Calu3 (cell line): ENCODE measurements around the gene CDKN2AIPNL. TPM values are rescaled to one million over a fixed set of nuclear protein-coding genes. Genes with fewer than 3 reads are reported as not detected.

Source experiments
- BruUV-seq: library from RNA; stranded (reverse); fragments of 400-500 nt; replicated peaks from 2 replicates; lab custom pipeline; 2021; lab: Mats Ljungman, UMichigan
- CTCF ChIA-PET: fragments of 300-600 bp; sonication (Branson Sonifier 250); formaldehyde crosslinking; loops from one replicate; lab custom pipeline; 2022; ENCODE audit warnings: antibody characterized with exemption; lab: Charles Lee
- DNase-seq: peaks from one replicate; pipeline ENCODE4 v3.0.0; 2022
- H3K27ac Mint-ChIP-seq: one replicate; pipeline ENCODE4 v1.8.0; 2022; ENCODE audit warnings: mixed read lengths; ENCODE audit not compliant: unreplicated experiment
- H3K27me3 Mint-ChIP-seq: one replicate; pipeline ENCODE4 v1.8.0; 2022; ENCODE audit warnings: mixed read lengths; ENCODE audit not compliant: unreplicated experiment
- H3K36me3 Mint-ChIP-seq: one replicate; pipeline ENCODE4 v1.8.0; 2022; ENCODE audit warnings: mild to moderate bottlenecking, moderate library complexity, mixed read lengths; ENCODE audit not compliant: insufficient read depth, unreplicated experiment
- H3K4me1 Mint-ChIP-seq: one replicate; pipeline ENCODE4 v1.8.0; 2022; ENCODE audit warnings: mild to moderate bottlenecking, low read depth, mixed read lengths; ENCODE audit not compliant: unreplicated experiment
- H3K4me3 Mint-ChIP-seq: one replicate; pipeline ENCODE4 v1.8.0; 2022; ENCODE audit warnings: mild to moderate bottlenecking, low read depth, moderate library complexity, mixed read lengths; ENCODE audit not compliant: unreplicated experiment
- H3K9me3 Mint-ChIP-seq: one replicate; pipeline ENCODE4 v1.8.0; 2022; ENCODE audit warnings: low read depth, mixed read lengths; ENCODE audit not compliant: unreplicated experiment
- CTCF ChIP-seq: fragments of 200-600 bp; IDR thresholded peaks from one replicate; pipeline ENCODE4 v1.8.0; 2022; ENCODE audit warnings: antibody characterized with exemption; ENCODE audit not compliant: unreplicated experiment
- intact Hi-C: fragments of 100-400 bp; cut with micrococcal nuclease; formaldehyde crosslinking; loops from one replicate; pipeline ENCODE4 v1.10.0; 2022; ENCODE audit not compliant: unreplicated experiment
- total RNA-seq: library from RNA; stranded (reverse); gene quantifications from 2 replicates; pipeline ENCODE4 v1.2.3, GENCODE V29; 2022

CDKN2AIPNL gene
- total RNA-seq, 1 experiment from 2014 or later: 51.6 TPM

- DNase-seq: no peak
- CTCF ChIA-PET: no interaction called here
- H3K27ac Mint-ChIP-seq: no peak overlapping the region
- no peaks in the 10 kb centered on the region for H3K9me3 Mint-ChIP-seq
- no peaks in the 10 kb centered on the region for H3K36me3 Mint-ChIP-seq
- H3K4me1 Mint-ChIP-seq: no peaks in the 10 kb centered on the region
- H3K27me3 Mint-ChIP-seq: no peaks in the 10 kb centered on the region
- no peak overlapping the region for H3K4me3 Mint-ChIP-seq
- intact Hi-C loops: no loop called here
- TF ChIP-seq CTCF: no peak
- no TSS peak for BruUV-seq
Observed at GRCh38 chr5:134453016-134453415, 41.3 kb upstream of the CDKN2AIPNL start.

- BruUV-seq: no TSS peak
- intact Hi-C loops: no loop called here
- H3K9me3 Mint-ChIP-seq: no peaks in the 10 kb centered on the region
- H3K27ac Mint-ChIP-seq: no peak overlapping the region
- H3K4me3 Mint-ChIP-seq: no peak overlapping the region
- H3K36me3 Mint-ChIP-seq: no peaks in the 10 kb centered on the region
- H3K4me1 Mint-ChIP-seq: peaks cover 2% of the 10 kb centered on the region
- DNase-seq: peak; percentile 66
- CTCF ChIA-PET: interaction anchor here (0.6 to 1.5 kb wide), 5 partner anchors 14 to 54 kb away, joined by 3 to 10 read pairs (median 3); partner anchors contain the start of gene CDKN2AIPNL
- TF ChIP-seq CTCF: no peak
- no peaks in the 10 kb centered on the region for H3K27me3 Mint-ChIP-seq
Observed at GRCh38 chr5:134451936-134452505, 40.3 kb upstream of the CDKN2AIPNL start.

- no peaks in the 10 kb centered on the region for H3K9me3 Mint-ChIP-seq
- DNase-seq: no peak
- CTCF ChIA-PET: interaction anchor here (0.6 to 1.5 kb wide), 5 partner anchors 15 to 55 kb away, joined by 3 to 10 read pairs (median 3); partner anchors contain the start of gene CDKN2AIPNL
Observed at GRCh38 chr5:134451225-134451935, 39.7 kb upstream of the CDKN2AIPNL start.

GRCh38 chr5:134450374-134450773 lies 38.7 kb upstream of the CDKN2AIPNL start:
- CTCF ChIA-PET: no interaction called here
- intact Hi-C loops: no loop called here
- Mint-ChIP-seq H3K27ac (no peak overlapping the region), H3K9me3 (no peaks in the 10 kb centered on the region), H3K27me3 (no peaks in the 10 kb centered on the region), H3K4me3 (no peak overlapping the region), H3K36me3 (no peaks in the 10 kb centered on the region), H3K4me1 (peaks cover 7% of the 10 kb centered on the region)
- no TSS peak for BruUV-seq
- DNase-seq: no peak
- no peak for TF ChIP-seq CTCF

More at GRCh38 chr5:134451225-134451935, 39.7 kb upstream of the CDKN2AIPNL start:
- Mint-ChIP-seq H3K36me3 (no peaks in the 10 kb centered on the region), H3K27ac (no peak overlapping the region), H3K27me3 (no peaks in the 10 kb centered on the region), H3K4me3 (no peak overlapping the region), H3K4me1 (peaks cover 7% of the 10 kb centered on the region)
- no TSS peak for BruUV-seq
- intact Hi-C loops: no loop called here
- TF ChIP-seq CTCF: no peak
